ENCODE measurements around the gene SLC25A33. TPM values are rescaled to one million over a fixed set of nuclear protein-coding genes. Genes with fewer than 3 reads are reported as not detected.

Gene SLC25A33
- total RNA-seq, 1 experiment from 2014 or later: 11.8 TPM

- no peaks in the 10 kb centered on the region for H3K4me1 ChIP-seq (ENCODE audit: insufficient read depth, low read length)
- ATAC-seq (no peak), DNase-seq (no peak)
- ChIA-PET CTCF (no interaction called here), POLR2A (ENCODE audit: unreplicated experiment) (no interaction called here)
- no peak overlapping the region for H3K4me3 ChIP-seq (ENCODE audit: low read length)
- H3K36me3 ChIP-seq (ENCODE audit: low read depth, low read length): no peaks in the 10 kb centered on the region
- no TSS peak for BruUV-seq (replicated peaks)
- no peaks in the 10 kb centered on the region for H4K20me1 ChIP-seq (ENCODE audit: low read length)
- H2AFZ ChIP-seq (ENCODE audit: low read length): no peak overlapping the region
- intact Hi-C loops (cut with micrococcal nuclease): no loop called here
- H3K27me3 ChIP-seq (ENCODE audit: low read length): no peaks in the 10 kb centered on the region
- no peaks in the 10 kb centered on the region for H3K9me3 ChIP-seq (ENCODE audit: low read length)
- H3F3A ChIP-seq (ENCODE audit: low read length, unreplicated experiment): no peaks in the 10 kb centered on the region
- no peak for TF ChIP-seq EZH2phosphoT487 (IDR thresholded peaks at IDR 0.05; ENCODE audit: borderline replicate concordance, low read length)
- TF ChIP-seq, protein P1, sequence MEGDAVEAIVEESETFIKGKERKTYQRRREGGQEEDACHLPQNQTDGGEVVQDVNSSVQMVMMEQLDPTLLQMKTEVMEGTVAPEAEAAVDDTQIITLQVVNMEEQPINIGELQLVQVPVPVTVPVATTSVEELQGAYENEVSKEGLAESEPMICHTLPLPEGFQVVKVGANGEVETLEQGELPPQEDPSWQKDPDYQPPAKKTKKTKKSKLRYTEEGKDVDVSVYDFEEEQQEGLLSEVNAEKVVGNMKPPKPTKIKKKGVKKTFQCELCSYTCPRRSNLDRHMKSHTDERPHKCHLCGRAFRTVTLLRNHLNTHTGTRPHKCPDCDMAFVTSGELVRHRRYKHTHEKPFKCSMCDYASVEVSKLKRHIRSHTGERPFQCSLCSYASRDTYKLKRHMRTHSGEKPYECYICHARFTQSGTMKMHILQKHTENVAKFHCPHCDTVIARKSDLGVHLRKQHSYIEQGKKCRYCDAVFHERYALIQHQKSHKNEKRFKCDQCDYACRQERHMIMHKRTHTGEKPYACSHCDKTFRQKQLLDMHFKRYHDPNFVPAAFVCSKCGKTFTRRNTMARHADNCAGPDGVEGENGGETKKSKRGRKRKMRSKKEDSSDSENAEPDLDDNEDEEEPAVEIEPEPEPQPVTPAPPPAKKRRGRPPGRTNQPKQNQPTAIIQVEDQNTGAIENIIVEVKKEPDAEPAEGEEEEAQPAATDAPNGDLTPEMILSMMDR (conservative IDR thresholded peaks at IDR 0.05; ENCODE audit: low read depth, low read length): no peak
- TF ChIP-seq EZH2 (IDR thresholded peaks at IDR 0.05; ENCODE audit: low read length, unreplicated experiment): no peak
- no peak overlapping the region for H3K9ac ChIP-seq (ENCODE audit: low read length)
- no peak overlapping the region for H3K4me2 ChIP-seq (ENCODE audit: low read length)
- H3K9me2 ChIP-seq (replicated peaks; ENCODE audit: low read length): no peaks in the 10 kb centered on the region
- H3K79me2 ChIP-seq (ENCODE audit: low read length): no peaks in the 10 kb centered on the region
- H3K27ac ChIP-seq (ENCODE audit: low read length): no peak overlapping the region
Observed at GRCh38 chr1:9634582-9634981, 95.3 kb downstream of the SLC25A33 start.

Other genes starting within 250 kb of the SLC25A33 start
- 18.1 and 32.9 TPM in 2 replicates for gene SPSB1, start 246.6 kb upstream of the SLC25A33 start, total RNA-seq (2014; rRNA removed)
- 13.8 and 18.4 TPM in 2 replicates for gene TMEM201, start 49.4 kb downstream of the SLC25A33 start, total RNA-seq (2014; rRNA removed)
- 4.5 and 6.0 TPM in 2 replicates for gene PIK3CD, start 112.3 kb downstream of the SLC25A33 start, total RNA-seq (2014; rRNA removed)

Data from PC-3 (cell line).